ENCODE data around the gene SHD.

DNA sequence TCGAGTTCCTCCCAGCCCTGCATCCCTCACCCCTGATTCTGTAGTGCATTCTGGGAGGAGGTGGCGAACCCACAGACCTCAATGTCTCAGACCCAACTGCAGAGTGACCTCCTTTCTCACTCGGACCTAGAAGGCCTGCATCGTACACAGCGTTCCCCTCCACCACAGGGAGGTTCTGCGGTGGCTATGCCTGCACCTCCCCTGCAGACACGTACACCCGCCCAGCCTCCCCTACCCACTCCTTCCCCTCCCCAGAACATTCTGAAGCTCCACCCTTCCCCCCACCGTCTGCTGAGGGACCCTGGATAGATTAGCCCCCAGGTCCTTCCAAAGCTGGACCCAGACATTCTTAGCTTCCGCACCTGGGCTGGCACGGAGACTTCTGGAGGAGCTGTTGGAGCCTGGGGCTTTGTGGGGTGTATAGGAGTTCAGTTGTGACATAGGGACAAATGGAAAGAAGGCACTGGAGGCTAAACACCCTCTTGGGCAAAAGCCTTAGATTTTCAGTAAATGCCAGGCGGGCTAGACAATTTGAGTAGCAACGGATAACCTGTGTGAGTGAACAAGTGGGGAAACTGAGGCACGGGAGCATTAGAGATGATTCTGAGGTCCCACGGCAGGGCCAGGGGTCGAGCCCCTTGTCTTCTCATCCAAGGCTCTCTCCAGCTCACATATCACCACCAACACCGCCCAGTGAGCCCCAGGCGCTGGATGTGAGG is 24.9 kb downstream of the SHD start:
- TF ChIP-seq POLR2AphosphoS5 (IDR thresholded peaks at IDR 0.05; ENCODE audit: low read depth, low read length) (no peak), SIN3A (IDR thresholded peaks at IDR 0.05; ENCODE audit: borderline replicate concordance, insufficient read depth, low read depth, low read length) (no peak), TCF7L2 (IDR thresholded peaks at IDR 0.05; ENCODE audit: low read depth, low read length) (no peak)
- TF ChIP-seq, protein P1, sequence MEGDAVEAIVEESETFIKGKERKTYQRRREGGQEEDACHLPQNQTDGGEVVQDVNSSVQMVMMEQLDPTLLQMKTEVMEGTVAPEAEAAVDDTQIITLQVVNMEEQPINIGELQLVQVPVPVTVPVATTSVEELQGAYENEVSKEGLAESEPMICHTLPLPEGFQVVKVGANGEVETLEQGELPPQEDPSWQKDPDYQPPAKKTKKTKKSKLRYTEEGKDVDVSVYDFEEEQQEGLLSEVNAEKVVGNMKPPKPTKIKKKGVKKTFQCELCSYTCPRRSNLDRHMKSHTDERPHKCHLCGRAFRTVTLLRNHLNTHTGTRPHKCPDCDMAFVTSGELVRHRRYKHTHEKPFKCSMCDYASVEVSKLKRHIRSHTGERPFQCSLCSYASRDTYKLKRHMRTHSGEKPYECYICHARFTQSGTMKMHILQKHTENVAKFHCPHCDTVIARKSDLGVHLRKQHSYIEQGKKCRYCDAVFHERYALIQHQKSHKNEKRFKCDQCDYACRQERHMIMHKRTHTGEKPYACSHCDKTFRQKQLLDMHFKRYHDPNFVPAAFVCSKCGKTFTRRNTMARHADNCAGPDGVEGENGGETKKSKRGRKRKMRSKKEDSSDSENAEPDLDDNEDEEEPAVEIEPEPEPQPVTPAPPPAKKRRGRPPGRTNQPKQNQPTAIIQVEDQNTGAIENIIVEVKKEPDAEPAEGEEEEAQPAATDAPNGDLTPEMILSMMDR (IDR thresholded peaks at IDR 0.05): no peak
- TF ChIP-seq, protein P2, sequence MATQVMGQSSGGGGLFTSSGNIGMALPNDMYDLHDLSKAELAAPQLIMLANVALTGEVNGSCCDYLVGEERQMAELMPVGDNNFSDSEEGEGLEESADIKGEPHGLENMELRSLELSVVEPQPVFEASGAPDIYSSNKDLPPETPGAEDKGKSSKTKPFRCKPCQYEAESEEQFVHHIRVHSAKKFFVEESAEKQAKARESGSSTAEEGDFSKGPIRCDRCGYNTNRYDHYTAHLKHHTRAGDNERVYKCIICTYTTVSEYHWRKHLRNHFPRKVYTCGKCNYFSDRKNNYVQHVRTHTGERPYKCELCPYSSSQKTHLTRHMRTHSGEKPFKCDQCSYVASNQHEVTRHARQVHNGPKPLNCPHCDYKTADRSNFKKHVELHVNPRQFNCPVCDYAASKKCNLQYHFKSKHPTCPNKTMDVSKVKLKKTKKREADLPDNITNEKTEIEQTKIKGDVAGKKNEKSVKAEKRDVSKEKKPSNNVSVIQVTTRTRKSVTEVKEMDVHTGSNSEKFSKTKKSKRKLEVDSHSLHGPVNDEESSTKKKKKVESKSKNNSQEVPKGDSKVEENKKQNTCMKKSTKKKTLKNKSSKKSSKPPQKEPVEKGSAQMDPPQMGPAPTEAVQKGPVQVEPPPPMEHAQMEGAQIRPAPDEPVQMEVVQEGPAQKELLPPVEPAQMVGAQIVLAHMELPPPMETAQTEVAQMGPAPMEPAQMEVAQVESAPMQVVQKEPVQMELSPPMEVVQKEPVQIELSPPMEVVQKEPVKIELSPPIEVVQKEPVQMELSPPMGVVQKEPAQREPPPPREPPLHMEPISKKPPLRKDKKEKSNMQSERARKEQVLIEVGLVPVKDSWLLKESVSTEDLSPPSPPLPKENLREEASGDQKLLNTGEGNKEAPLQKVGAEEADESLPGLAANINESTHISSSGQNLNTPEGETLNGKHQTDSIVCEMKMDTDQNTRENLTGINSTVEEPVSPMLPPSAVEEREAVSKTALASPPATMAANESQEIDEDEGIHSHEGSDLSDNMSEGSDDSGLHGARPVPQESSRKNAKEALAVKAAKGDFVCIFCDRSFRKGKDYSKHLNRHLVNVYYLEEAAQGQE (IDR thresholded peaks at IDR 0.05; ENCODE audit: insufficient read depth in 1 of 2, low read depth in 2 of 2, low read length in 1 of 2): no peak
